ENCODE measurements around the gene TLR8.

DNA sequence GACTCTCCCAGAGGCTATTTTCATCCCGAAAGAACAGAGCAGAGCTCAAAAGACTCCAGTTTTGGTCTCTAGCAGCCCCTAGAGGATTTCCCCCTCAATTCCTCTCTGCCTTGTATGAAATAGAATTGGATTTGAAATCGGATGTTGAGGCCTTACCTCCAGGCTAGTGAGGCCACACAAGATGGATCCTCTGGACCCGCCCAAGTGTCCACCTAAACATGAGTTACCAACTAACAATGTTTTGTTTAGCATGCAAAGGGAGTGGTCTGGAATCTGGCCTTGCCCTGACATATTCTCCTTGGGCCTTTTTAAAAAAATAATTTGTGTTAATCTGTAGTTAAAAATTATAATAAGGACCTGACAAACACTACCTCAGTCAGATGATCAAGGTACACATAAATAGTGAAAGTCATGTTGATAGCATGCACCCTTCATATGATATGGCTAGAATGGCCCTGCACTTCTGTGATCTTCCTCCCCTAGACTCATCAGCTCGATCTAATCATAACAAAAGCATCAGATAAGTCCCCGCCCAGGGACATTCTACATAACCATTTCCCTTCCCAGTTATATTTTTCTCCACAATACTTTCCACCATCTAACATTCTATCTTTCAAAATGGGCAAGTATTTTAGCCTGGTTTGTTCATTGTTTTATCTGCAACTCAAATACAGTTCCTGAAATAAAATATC lies 6.5 kb downstream of the TLR8 start:
- TF ChIP-seq CTCF (IDR thresholded peaks at IDR 0.05), result no peak
- TF ChIP-seq POLR2A (IDR thresholded peaks at IDR 0.05), result no peak
